Keratinocyte (primary cell): ENCODE measurements around the gene ATF4.

Experiments
- EZH2 ChIP-seq: IDR thresholded peaks from one replicate; pipeline ENCODE4 v1.6.1; 2012; ENCODE audit warnings: inconsistent platforms, mild to moderate bottlenecking, low read length, moderate library complexity
- TF ChIP-seq, protein P1 (sequence below), 3 experiments: IDR thresholded peaks in 1 of 3; conservative IDR thresholded peaks in 1 of 3; optimal IDR thresholded peaks in 1 of 3; 2 replicates in 2 of 3; 3 replicates in 1 of 3; pipeline versions ENCODE3 to v1.5.1; 2011; ENCODE audit warnings: low read length in 3 of 3, mild to moderate bottlenecking in 3 of 3, moderate library complexity in 2 of 3, control low read depth in 1 of 3, inconsistent platforms in 1 of 3; ENCODE audit not compliant: insufficient read depth in 2 of 3; ENCODE audit errors: extremely low read depth in 1 of 3

DNA sequence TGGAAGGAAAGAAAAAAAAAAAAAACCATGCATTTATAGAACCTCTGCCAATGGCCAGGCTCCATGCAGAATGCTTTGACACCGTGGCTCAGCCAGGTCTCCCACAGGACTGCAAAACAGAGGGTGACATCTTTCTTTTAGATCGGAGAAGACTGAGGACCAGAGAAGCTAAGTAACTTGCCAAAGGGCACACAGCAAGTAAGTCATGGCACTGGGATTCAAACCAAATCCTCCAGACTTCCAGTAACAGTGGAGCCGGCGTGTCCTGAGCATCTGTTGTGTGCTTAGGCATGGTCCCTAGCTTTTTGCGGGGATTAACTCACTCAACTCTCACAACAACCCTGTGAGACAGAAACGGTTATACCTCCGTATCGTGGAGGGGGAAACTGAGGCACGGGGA lies 42.8 kb upstream of the ATF4 start:
- no peak for TF ChIP-seq EZH2
- TF ChIP-seq, protein P1, sequence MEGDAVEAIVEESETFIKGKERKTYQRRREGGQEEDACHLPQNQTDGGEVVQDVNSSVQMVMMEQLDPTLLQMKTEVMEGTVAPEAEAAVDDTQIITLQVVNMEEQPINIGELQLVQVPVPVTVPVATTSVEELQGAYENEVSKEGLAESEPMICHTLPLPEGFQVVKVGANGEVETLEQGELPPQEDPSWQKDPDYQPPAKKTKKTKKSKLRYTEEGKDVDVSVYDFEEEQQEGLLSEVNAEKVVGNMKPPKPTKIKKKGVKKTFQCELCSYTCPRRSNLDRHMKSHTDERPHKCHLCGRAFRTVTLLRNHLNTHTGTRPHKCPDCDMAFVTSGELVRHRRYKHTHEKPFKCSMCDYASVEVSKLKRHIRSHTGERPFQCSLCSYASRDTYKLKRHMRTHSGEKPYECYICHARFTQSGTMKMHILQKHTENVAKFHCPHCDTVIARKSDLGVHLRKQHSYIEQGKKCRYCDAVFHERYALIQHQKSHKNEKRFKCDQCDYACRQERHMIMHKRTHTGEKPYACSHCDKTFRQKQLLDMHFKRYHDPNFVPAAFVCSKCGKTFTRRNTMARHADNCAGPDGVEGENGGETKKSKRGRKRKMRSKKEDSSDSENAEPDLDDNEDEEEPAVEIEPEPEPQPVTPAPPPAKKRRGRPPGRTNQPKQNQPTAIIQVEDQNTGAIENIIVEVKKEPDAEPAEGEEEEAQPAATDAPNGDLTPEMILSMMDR (optimal IDR thresholded peaks at IDR 0.05 in 1 of 3, IDR thresholded peaks at IDR 0.05 in 1 of 3, conservative IDR thresholded peaks at IDR 0.05 in 1 of 3; ENCODE audit: extremely low read depth in 1 of 3, insufficient read depth in 2 of 3, low read length in 3 of 3) = no peak
